Activated CD4-positive, alpha-beta T cell treated with anti-CD3 and anti-CD28 coated beads, Interleukin-2, amount 50 U/mL, for 48 hours (primary cell): ENCODE measurements around the gene RGS3.

Experiments
- DNase-seq, 2 experiments: peaks; one replicate each; pipeline ENCODE4 v3.0.0-alpha.2; 2020

Gene RGS3

DNA sequence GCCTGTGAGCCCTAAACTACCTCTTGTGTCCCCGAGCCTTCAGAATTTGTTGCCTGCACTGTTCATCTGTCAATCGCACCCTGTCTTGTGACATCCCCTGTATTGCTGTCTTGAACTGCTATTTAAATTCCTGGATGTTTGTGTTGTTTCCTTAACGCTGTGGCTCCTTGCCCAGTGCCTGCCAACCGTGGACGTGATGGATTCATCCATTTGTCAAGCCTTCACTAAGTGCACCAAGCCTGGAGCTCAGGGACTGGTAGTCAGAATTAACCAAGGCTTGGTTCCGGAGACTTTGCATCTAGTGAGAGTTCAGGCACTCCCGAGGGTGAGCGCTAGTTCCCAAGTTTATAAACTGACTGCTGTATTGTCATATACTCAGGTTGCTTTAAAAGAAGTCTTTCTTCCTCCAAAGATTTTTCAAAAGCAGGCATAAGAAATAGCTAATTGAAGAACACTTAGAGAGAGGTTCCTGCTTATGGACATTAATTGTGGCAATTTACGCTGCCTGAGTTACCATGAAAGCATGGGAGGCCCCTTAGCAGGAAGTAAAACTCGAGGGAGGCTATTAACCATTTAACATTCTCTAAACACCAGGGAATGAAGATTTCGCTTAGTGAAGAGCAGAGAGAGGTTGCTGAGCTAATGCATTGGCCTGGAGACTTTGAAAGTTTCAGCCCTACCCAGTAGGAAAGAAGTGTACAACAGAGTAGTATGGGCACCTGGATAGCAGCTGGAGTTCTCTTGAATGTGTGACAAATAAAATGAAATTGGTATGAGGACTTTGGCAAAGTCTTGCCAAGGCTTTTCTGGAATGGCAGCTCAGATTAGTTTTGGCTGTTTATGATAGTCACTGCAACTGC is 29.0 kb downstream of the RGS3 start:
- no peak for DNase-seq

DNA sequence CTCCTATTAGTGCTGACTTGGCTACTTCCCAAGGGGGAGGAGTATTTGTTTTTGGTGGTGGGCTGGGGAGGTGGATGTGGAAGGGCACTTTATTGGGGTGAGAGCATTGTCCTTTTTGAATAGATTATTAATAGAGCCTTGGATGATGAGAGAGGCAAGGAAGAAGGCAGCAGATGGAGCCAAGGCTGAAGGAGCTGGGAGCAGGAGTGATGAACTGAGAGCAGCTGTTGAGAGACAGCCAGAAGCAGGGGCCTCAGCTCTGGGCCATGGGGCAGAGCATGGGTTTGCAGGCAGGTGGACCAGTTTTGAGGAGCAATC is 29.6 kb downstream of the RGS3 start:
- no peak for DNase-seq

GRCh38 chr9:113495526-113495925 is 32.0 kb downstream of the RGS3 start:
- DNase-seq: no peak

- no peak for DNase-seq
Measured at GRCh38 chr9:113497051-113497450, 33.5 kb downstream of the RGS3 start.

DNA sequence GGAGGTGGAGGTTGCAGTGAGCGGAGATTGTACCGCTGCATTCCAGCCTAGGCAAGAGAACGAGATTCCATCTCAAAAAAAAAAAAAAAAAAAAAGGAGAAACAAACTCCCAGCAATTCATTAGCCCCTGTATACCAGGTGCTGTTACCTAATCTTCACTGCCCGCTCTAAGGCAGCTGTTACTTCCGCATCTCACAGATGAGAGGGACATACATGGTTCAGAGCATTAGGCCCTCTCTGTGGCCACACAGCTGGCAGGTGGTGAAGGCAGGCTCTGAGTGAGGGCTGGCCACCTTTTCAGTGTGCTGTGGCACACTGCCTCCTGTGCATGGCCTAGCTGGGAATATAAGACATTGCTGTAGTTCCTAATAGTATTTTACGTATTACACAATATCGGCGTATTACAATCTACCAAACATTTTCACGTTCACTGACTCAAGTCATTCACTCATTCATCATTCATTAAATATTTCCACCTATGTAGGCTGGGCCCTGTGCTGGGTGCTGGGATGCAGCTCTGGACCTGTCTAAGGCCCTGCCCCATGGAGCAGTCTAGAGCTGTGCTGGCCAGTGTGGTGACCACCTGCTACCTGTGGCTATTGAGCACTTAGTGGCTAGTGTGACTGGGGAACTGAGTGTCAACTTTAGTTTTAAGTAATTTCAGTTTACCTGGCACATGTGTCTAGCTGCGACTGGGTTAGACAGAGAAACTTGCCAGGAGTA is 35.8 kb downstream of the RGS3 start:
- no peak for DNase-seq

GRCh38 chr9:113499876-113500497 is 36.5 kb downstream of the RGS3 start:
- no peak for DNase-seq

DNA sequence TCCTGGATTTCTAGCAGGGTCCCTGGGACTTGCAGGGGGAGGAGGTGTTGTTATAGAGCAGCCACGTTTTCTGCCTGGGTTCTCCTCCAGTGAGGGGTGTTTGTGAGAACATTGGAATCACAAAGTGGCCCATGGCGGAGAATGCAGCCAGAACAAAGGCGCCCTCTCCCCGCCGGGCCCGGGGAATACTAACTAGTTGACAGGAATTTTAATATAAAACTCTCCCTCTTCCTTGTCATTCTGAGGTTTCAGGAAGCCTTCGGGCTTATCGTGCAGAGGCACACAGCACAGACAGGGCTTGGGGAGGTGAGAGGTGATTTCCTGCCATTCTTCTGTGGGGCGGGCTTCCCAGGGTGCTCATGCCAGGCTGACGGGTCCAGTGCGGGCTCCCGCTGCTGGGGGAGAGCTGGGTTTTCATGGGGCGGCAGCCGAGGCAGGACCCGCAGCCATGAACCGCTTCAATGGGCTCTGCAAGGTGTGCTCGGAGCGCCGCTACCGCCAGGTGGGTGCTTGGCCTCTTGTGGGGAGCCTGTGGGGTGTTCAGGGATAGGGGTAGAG is 37.7 kb downstream of the RGS3 start:
- DNase-seq: no peak

DNA sequence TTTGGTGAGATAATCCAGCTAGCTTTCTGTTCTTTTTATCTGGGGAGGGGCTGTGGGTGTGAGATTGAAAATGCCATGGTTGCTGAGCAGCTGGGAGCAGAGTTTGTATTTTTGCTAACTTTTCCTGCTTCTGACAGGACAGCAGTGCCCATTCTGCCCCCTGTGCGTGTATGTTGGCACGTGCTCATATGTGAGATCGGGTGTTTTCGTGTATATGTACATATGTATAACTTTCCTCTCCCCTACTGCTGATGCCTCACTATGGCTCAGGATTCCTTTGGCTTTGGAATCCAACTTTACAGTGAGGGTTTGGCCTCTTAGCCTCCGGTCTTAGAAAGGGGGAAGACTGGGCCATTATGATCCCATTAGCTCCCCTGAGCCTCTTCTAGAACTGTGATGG is 38.3 kb downstream of the RGS3 start:
- DNase-seq: no peak

DNA sequence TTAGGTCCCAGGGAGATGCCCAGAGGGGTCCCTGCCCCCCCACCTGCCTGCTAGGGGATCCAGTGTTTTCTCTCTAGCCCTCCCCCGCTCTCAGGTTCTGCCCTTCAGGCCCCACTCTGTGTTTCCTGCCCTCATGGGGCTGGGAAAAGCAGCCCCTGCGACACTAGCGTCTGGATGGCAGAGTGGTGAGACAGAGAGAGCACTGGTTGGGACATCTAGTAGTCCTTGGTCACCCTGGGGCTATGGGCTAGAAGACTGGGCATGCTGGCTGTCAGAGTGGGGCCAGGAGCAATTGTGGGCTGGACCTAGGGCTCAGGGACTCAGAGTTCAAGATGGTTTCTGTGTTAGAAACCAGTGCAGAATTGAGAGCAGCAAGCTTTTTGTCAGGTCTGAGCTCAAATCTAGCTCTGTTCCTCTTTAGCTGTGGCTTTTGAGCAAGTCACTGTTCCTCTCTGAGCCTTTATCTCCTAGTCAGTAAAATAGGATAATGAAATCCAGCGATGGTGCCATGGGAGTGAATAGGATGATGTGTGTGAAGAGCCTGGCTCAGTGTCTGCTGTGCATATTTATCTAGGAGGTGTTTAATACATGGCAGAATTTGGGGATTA is 39.0 kb downstream of the RGS3 start:
- DNase-seq: no peak

DNA sequence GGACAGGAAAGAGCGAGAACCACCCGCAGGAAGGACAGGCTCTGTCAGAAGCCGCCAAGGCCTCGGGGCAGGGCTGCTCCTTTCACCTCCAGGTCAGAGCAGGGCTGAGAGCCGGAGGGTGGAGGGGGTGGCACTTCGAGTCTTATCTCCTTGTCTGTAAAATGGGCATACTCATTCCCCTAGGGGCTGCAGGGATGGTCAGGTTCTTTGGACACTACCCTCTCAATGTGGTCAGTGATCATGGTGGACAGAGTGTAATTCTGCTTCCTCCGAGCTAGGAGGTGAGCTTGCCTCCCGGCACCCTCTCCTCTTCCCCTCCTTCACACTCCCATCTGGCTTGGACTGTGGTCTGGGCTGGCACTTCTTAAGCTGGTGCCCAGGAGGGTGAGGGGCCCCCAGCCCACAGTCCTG is 39.6 kb downstream of the RGS3 start:
- DNase-seq: no peak

GRCh38 chr9:113503613-113504211 is 40.2 kb downstream of the RGS3 start:
- DNase-seq: no peak

- DNase-seq: no peak
Measured at GRCh38 chr9:113504725-113505590, 41.4 kb downstream of the RGS3 start.

DNA sequence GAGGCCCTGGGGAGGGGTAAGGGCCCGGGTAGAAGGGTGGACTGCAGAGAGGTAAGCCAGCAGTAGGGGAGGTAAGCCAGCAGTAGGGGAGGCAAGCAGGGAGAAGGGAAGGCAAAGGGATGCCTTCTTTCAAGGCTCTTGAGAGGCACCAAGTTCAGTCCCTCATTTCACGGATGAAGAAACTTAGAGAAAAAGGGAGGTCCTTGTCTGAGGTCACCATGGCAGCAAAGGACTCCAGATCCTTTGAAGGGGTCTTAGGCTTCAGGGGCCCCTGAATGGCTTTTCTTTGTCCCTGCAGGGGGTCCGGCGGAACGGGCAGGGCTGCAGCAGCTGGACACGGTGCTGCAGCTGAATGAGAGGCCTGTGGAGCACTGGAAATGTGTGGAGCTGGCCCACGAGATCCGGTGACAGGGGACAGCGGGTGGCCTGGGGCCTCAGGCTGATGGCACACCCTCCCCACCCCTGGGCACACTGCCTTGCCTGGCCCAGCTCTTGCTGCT is 42.6 kb downstream of the RGS3 start:
- DNase-seq: no peak

DNA sequence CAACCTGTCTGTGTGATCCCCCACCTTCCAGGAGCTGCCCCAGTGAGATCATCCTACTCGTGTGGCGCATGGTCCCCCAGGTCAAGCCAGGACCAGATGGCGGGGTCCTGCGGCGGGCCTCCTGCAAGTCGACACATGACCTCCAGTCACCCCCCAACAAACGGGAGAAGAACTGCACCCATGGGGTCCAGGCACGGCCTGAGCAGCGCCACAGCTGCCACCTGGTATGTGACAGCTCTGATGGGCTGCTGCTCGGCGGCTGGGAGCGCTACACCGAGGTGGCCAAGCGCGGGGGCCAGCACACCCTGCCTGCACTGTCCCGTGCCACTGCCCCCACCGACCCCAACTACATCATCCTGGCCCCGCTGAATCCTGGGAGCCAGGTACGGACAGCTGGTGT is 43.7 kb downstream of the RGS3 start:
- no peak for DNase-seq

DNA sequence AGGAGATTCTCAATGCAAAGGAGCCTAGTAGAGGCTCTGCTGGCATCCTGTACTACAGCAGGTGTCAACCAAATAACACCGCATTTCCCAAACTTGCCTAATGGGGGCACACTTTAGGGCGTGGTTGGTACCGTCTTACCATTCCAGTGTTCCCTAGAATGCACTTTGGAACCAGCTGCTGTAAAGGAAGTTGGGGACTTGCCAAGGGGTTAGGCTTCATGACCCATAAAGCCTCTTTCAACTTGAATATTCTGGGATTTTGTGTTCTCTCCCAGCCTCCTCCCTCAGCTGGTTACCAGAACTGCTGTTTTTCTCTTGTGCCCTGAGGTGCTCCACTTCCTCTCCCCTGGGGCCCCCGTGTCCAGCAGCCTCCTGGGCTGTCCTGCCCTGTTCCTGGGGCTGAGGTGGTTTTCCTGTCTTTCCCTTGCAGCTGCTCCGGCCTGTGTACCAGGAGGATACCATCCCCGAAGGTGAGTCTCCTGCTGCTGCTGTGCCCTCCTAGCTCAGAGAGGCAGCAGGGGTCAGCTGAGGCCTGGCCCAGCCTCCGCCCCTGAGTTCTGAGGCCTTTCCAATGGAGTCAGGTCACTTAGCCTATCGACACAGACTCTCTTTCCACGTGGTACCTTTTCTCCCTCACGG is 44.7 kb downstream of the RGS3 start:
- DNase-seq: peak in 1 of 2 experiments; percentile 47

DNA sequence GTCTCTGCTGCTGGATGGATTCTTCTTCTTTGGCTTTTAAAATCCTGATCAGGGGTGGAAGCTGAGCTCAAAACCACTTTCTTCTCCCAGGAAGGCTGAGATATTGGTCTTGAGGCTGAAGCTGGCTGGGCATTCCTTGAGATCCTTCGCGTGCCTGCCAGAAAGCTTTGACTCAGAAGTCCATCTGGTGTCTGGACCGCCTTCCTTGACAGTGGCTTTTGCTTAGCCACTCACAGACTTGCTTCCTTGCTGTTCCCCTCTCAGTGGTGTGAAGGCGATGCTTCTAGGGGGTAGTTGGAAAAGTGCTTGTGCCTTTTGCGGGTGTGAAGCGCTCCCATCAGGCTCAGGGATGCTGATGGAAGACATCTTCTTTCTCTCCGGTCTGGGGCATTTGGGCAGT is 45.9 kb downstream of the RGS3 start:
- DNase-seq: no peak

DNA sequence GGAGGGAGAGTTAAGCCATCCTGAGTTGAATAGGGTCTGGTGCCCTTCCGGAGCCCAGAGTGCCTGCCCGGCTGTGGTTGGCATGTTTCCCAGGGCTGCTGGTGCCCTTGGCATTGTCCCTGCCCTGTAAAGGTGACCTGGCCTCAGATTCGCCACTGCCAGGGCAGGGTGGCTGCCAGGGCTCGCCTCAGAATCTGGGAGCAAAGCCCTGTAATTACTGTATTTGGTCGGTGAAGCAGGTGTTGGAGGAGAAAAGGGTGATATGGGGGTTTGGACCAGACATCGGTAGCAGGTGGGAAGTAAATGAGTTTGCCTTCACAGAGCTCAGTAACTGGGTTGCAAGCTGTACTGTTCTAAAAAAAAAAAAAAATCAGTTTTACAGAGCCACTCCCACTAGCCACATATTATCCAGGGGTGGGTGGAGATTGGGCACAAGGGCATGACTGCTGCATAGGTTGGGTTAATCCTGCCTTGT is 47.6 kb downstream of the RGS3 start:
- DNase-seq: no peak

- DNase-seq: peak; percentile 78 to 86
Measured at GRCh38 chr9:113511856-113512761, 48.6 kb downstream of the RGS3 start.

DNA sequence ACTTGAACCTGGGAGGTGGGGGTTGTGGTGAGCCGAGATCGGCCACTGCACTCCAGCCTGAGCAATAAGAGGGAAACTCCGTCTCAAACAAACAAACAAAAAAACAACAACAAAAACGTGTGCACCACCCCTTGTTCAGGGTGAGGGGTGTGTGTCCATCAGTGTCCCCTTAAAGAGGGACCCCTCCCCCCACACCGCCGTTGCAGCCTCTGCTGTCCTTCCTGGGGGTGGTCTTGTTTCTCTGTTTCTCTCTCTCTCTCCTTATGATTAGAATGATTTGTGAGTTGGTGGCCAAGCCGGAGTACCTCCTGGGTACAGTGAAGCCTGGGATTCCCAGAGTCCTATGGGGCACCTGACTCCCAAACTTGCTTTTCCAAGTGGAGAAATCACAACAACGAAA is 49.6 kb downstream of the RGS3 start:
- no peak for DNase-seq

- DNase-seq: no peak
Measured at GRCh38 chr9:113513536-113513935, 50.0 kb downstream of the RGS3 start.
